GM10266 (cell line): ENCODE measurements around the gene POLR1A.

Experiments used
- DNase-seq: peaks from one replicate; pipeline ENCODE4 v3.0.0; 2012; ENCODE audit errors: extremely low spot score
- TF ChIP-seq, protein P1 (sequence below): IDR thresholded peaks from 2 replicates; pipeline ENCODE4 v1.5.1; 2012; ENCODE audit warnings: mild to moderate bottlenecking, low read depth; ENCODE audit not compliant: control insufficient read depth, insufficient read depth; ENCODE audit errors: missing control alignments

The POLR1A gene

GRCh38 chr2:86062043-86062442, 43.6 kb downstream of the POLR1A start:
- TF ChIP-seq, protein P1, sequence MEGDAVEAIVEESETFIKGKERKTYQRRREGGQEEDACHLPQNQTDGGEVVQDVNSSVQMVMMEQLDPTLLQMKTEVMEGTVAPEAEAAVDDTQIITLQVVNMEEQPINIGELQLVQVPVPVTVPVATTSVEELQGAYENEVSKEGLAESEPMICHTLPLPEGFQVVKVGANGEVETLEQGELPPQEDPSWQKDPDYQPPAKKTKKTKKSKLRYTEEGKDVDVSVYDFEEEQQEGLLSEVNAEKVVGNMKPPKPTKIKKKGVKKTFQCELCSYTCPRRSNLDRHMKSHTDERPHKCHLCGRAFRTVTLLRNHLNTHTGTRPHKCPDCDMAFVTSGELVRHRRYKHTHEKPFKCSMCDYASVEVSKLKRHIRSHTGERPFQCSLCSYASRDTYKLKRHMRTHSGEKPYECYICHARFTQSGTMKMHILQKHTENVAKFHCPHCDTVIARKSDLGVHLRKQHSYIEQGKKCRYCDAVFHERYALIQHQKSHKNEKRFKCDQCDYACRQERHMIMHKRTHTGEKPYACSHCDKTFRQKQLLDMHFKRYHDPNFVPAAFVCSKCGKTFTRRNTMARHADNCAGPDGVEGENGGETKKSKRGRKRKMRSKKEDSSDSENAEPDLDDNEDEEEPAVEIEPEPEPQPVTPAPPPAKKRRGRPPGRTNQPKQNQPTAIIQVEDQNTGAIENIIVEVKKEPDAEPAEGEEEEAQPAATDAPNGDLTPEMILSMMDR = no peak

GRCh38 chr2:86056590-86057331, 48.9 kb downstream of the POLR1A start:
- TF ChIP-seq, protein P1 = no peak
- no peak for DNase-seq

More at GRCh38 chr2:86062043-86062442, 43.6 kb downstream of the POLR1A start:
- DNase-seq = no peak

DNA sequence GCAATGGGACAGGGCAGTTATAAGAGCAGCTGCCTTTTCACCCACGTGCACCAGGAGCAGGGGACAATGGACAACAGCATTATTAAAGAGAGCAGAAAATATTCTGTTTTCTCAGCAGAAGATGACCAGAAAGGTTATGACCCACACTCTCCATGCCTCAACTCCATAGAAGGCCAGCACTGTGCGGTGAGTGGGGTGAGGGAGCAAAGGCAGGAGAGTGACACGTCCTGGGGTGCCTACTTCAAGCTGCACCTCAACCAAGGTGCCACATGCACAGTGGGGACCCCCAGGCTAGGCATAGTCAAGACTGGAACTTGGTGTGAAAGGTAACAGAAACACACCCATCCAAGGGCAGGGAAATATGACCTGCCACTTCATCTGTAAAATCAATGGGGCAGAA, 50.4 kb downstream of the POLR1A start:
- TF ChIP-seq, protein P1 = no peak
- no peak for DNase-seq

- TF ChIP-seq, protein P1 = no peak
- DNase-seq = no peak
Observed at GRCh38 chr2:86054535-86055082, 51.1 kb downstream of the POLR1A start.

DNA sequence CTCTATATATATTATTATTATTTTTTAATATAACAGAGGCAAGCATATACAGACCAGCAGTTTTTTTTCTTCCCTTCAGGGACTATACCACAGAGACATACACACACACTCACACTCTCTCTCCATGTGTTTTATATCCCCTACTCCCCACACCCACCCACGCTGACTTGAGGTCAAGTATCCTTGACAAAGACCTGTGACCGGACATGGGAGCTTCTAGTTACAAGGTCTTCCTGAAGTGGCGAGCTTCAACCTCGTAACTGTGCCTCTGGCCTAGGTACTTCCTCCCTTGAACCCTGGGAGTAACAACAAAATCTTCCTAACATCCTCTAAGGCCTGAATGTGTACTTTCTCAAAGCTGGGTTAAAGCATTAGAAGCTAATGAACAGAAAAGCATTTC, 52.5 kb downstream of the POLR1A start:
- TF ChIP-seq, protein P1 = no peak
- no peak for DNase-seq

GRCh38 chr2:86052676-86053075, 53.0 kb downstream of the POLR1A start:
- TF ChIP-seq, protein P1 = no peak
- no peak for DNase-seq

- no peak for DNase-seq
Observed at GRCh38 chr2:86052265-86052664, 53.4 kb downstream of the POLR1A start.

More at GRCh38 chr2:86052265-86052664, 53.4 kb downstream of the POLR1A start:
- TF ChIP-seq, protein P1 = no peak
